Skeletal muscle tissue (tissue), 4 donors: Measurements from ENCODE around the gene FAM118A. TPM values are rescaled to one million over a fixed set of nuclear protein-coding genes. Genes with fewer than 3 reads are reported as not detected.

Experiments
- H3K27ac ChIP-seq: one replicate; pipeline ENCODE4 v1.7.0; 2013; ENCODE audit warnings: mild to moderate bottlenecking, low read depth, low read length, inconsistent platforms
- H3K27me3 ChIP-seq, 3 donors: one replicate each; pipeline ENCODE4 v1.7.0; 2013; ENCODE audit warnings: low read length in 3 of 3; ENCODE audit not compliant: control insufficient read depth in 3 of 3, insufficient read depth in 3 of 3
- H3K36me3 ChIP-seq, 3 donors: one replicate each; pipeline ENCODE4 v1.7.0; 2013; ENCODE audit warnings: low read length in 3 of 3; ENCODE audit not compliant: control insufficient read depth in 3 of 3, insufficient read depth in 3 of 3
- H3K4me1 ChIP-seq, 3 donors: one replicate each; pipeline ENCODE4 v1.7.0; 2013; ENCODE audit warnings: low read length in 3 of 3, mild to moderate bottlenecking in 3 of 3; ENCODE audit not compliant: control insufficient read depth in 3 of 3, insufficient read depth in 3 of 3
- H3K4me3 ChIP-seq, 3 donors: one replicate each; pipeline ENCODE4 v1.7.0; 2013; ENCODE audit warnings: low read length in 3 of 3
- H3K9ac ChIP-seq, 3 donors: one replicate each; pipeline ENCODE4 v1.7.0; 2013; ENCODE audit warnings: low read length in 3 of 3, mild to moderate bottlenecking in 3 of 3, moderate library complexity in 2 of 3, low read depth in 1 of 3
- H3K9me3 ChIP-seq, 3 donors: one replicate each; pipeline ENCODE4 v1.7.0; 2013; ENCODE audit warnings: low read length in 3 of 3; ENCODE audit not compliant: control insufficient read depth in 3 of 3
- total RNA-seq: library from RNA; depleted of rRNA; stranded (reverse); fragments of >200 nt; gene quantifications from one replicate; pipeline ENCODE4 v1.2.3, GENCODE V29; 2014
- donor health status: Osteomylitis.

The FAM118A gene
- total RNA-seq, 1 donor from 2014 or later = 17.2 TPM

- Histone ChIP-seq H3K27me3 (no peaks in the 10 kb centered on the region), H3K4me3 (no peak overlapping the region), H3K9ac (no peak overlapping the region), H3K36me3 (peaks cover 0 to 4% (median 0%) of the 10 kb centered on the region in 3 donors), H3K4me1 (peaks cover 14 to 25% (median 24%) of the 10 kb centered on the region in 3 donors), H3K9me3 (no peaks in the 10 kb centered on the region), H3K27ac (no peak overlapping the region)
Observed at GRCh38 chr22:45308391-45308956, 1.3 kb upstream of the FAM118A start.

DNA sequence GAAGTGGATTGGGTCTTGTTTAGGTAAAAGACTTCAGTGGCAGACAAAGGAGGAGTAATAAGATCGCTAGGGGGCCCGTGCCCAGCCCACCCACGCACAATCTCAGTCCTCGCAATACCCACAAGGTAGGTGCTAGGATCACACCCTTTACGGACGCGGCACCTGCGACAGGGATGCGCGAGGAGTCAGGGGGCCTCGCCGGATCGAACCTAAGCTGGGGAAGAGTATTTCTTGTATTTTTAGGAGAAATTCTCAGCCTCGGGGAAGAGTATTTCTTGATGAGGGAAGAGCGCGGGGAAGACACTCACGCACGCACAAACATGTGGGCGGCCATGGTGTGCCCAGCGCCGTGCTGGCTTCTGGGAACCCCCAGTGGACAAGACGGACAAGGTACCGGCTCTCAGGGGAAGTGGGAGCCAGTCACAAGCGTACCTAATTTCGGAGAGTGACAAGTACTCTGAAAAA lies 745 bp upstream of the FAM118A start:
- peak overlapping the region; percentile 75 to 92 (median 90) for H3K9ac ChIP-seq
- no peaks in the 10 kb centered on the region for H3K9me3 ChIP-seq
- no peaks in the 10 kb centered on the region for H3K27me3 ChIP-seq
- peaks cover 15 to 27% (median 25%) of the 10 kb centered on the region in 3 donors for H3K4me1 ChIP-seq
- peak overlapping the region; percentile 78 to 91 (median 85) for H3K4me3 ChIP-seq
- H3K36me3 ChIP-seq = peaks cover 0 to 4% (median 0%) of the 10 kb centered on the region in 3 donors
- peak overlapping the region; percentile 55 for H3K27ac ChIP-seq

DNA sequence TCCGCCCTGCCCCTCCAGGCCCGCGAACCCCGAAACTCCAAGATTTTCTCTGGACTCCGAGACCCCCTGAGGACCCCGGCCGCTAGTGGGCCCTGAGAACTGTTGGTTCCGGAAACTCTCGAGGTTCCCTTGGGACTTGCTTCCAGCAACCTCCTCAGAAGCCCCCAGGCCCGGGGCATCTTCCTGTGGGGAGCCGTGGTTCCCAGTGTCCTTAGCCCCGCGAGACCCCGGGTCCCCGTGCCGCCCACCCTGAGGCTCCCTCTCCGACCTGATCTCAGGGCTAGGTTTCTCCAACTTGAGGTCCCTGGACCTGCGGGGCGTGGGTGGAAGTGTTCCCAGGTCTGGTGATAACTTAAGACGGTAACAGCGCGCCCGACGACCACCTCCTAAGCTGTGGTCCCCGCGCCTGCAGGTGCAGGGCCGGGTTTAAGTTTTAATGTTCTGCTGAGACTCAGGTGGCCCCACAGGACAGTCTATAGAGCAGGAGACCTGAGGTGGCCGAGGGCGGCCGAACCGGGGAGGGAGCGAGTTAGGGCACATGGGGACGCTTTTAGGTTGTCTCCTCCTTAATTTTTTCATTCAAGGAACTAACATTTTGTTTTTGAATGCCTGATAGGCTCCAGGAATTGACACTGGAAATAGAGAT lies 720 bp downstream of the FAM118A start:
- Histone ChIP-seq H3K36me3 (peaks cover 0 to 4% (median 0%) of the 10 kb centered on the region in 3 donors), H3K9ac (peak overlapping the region; percentile 80 to 91 (median 81)), H3K9me3 (no peaks in the 10 kb centered on the region), H3K27me3 (no peaks in the 10 kb centered on the region), H3K4me1 (peaks cover 26 to 35% (median 32%) of the 10 kb centered on the region in 3 donors), H3K4me3 (peak overlapping the region; percentile 74 to 83 (median 82)), H3K27ac (peak overlapping the region; percentile 72)

DNA sequence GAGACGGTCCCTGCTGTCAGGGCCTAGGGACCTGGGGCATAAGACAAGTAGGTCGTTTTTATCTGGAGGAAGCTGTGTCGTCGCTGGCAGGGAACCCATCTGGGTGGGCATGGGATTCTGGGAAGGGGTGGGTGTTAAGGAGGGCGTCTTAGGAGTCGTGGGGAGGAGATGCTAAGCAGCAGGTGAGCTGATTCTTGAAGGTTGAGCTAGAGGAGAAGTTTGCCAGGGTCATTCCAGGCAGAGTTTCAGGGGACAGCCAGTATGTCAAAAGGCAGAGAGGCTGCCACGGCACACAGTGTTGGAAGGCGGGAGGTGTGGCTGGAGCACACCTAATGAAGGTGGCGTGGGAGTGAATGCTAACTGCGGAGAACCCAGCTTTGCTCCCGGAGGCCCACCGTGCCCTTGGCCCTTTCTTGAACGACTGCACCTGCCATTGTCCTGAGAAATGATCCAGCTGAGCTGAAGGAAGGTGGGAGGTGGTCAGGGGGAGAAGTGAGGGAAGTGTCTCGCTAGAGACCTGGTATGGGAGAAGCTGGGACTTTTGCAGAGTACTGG lies 1.3 kb downstream of the FAM118A start:
- Histone ChIP-seq H3K4me1 (peaks cover 28 to 38% (median 32%) of the 10 kb centered on the region in 3 donors), H3K36me3 (peaks cover 0 to 4% (median 0%) of the 10 kb centered on the region in 3 donors), H3K27ac (peak overlapping the region; percentile 72), H3K4me3 (peak overlapping the region; percentile 74 to 83 (median 82)), H3K9ac (peak overlapping the region; percentile 80 to 91 (median 81)), H3K9me3 (no peaks in the 10 kb centered on the region), H3K27me3 (no peaks in the 10 kb centered on the region)

- Histone ChIP-seq H3K27ac (no peak overlapping the region), H3K4me3 (no peak overlapping the region), H3K4me1 (peaks cover 40 to 51% (median 46%) of the 10 kb centered on the region in 3 donors), H3K9me3 (no peaks in the 10 kb centered on the region), H3K27me3 (no peaks in the 10 kb centered on the region), H3K36me3 (peaks cover 0 to 4% (median 0%) of the 10 kb centered on the region in 3 donors), H3K9ac (no peak overlapping the region)
Observed at GRCh38 chr22:45312415-45312814, 2.7 kb downstream of the FAM118A start.

GRCh38 chr22:45312856-45313255 lies 3.1 kb downstream of the FAM118A start:
- no peaks in the 10 kb centered on the region for H3K27me3 ChIP-seq
- H3K4me1 ChIP-seq = peaks cover 44 to 56% (median 50%) of the 10 kb centered on the region in 3 donors
- H3K9me3 ChIP-seq = no peaks in the 10 kb centered on the region
- H3K9ac ChIP-seq = no peak overlapping the region
- H3K4me3 ChIP-seq = no peak overlapping the region
- no peak overlapping the region for H3K27ac ChIP-seq
- peaks cover 0 to 4% (median 0%) of the 10 kb centered on the region in 3 donors for H3K36me3 ChIP-seq

DNA sequence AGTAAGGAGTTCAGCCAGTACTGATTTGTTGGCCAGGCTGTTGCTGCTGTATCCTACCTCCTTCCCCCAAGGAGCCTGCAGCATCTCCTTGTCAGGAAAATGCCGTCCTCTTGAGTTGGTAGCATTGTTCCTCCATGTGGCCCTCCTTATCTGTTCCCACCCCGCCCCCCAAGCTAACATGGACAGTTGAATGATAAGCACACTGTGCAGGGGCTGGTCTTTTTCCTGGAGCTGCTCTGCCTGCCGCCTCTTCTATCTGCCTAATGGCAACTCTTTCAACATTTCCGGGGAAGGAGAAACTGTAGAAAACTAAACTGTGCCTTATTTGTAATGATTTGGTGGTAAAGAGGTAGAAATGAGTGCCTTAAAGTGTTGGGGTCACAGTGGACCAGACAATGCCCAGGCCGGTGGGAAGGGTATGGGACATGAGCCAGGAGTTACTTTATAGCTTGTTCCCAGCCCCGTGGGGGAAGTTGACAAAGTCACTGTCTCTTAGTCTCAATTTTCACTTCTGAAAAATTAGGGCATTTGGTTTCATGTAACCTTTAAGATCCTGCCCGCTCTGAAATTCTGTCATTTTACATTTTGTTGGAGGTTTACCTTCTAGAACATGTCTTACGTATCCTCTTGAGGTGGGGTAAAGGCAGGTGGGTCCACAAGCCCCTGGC lies 4.5 kb downstream of the FAM118A start:
- Histone ChIP-seq H3K4me3 (no peak overlapping the region), H3K27ac (no peak overlapping the region), H3K36me3 (peaks cover 0 to 4% (median 0%) of the 10 kb centered on the region in 3 donors), H3K27me3 (no peaks in the 10 kb centered on the region), H3K4me1 (peaks cover 54 to 61% (median 59%) of the 10 kb centered on the region in 3 donors), H3K9ac (peak overlapping the region; percentile 3 to 28 (median 10)), H3K9me3 (no peaks in the 10 kb centered on the region)

DNA sequence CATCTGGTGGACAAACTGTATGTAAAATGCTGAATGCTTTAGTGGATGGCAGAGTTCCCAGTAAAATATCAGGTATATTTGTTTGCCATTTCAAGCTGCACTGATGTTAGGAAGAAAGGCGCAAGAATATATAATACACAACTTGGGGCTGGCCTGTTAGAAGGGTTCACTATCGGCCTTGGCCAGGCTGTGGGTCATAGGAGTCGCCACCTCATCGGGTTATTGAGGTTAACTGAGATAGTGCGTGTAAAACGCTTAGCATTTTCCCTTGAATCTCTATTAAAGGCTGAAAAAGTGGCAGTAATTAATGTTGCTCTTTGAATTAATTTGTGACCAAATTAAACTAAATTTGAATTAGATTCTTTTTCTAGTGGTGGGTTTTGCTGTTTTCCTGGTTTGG lies 5.1 kb downstream of the FAM118A start:
- Histone ChIP-seq H3K4me3 (no peak overlapping the region), H3K27ac (no peak overlapping the region), H3K4me1 (peaks cover 57 to 62% (median 61%) of the 10 kb centered on the region in 3 donors), H3K36me3 (peaks cover 0 to 4% (median 0%) of the 10 kb centered on the region in 3 donors), H3K9ac (peak overlapping the region in 1 of 3 donors; percentile 28), H3K9me3 (no peaks in the 10 kb centered on the region), H3K27me3 (no peaks in the 10 kb centered on the region)

DNA sequence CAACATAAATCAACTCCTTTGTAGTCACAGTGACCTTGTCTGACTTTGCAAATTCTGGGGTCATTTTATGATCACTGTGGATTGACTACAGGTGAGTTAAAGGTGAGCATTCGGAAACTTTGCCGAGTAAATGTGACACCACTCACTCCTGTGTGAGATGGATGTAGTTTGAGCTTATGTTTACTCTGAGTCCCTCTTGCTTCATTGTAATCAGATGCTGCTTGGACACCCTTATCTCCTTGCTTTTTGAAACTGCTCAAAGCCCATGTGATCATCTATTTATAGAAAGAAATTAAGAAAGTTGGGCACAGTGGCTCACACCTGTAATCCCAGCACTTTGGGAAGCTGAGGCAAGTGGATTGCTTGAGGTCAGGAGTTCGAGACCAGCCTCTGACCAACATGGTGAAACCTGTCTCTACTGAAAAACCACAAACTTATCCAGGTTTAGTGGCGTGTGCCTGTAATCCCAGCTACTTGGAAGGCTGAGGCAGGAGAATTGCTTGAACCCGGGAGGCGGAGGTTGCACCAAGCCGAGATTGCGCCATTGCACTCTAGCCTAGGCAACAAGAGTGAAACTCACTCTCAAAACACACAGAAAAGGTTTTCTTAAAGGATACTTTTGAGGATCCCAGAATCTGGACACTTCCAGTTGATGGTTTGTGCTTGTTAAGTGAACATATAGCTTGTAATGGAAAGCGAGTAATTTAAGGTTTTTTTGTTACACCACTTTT lies 7.2 kb downstream of the FAM118A start:
- peaks cover 0 to 4% (median 0%) of the 10 kb centered on the region in 3 donors for H3K36me3 ChIP-seq
- peak overlapping the region in 2 of 3 donors; percentile 54 to 63 for H3K9ac ChIP-seq
- H3K27me3 ChIP-seq = no peaks in the 10 kb centered on the region
- peak overlapping the region; percentile 84 for H3K27ac ChIP-seq
- H3K4me1 ChIP-seq = peaks cover 48 to 50% (median 50%) of the 10 kb centered on the region in 3 donors
- no peaks in the 10 kb centered on the region for H3K9me3 ChIP-seq
- no peak overlapping the region for H3K4me3 ChIP-seq
